ENCODE data around the gene ZNF473. TPM values are rescaled to one million over a fixed set of nuclear protein-coding genes. Genes with fewer than 3 reads are reported as not detected.
A peak's percentile ranks its signal among the peaks of the same experiment; 100 is the strongest.

ZNF473 gene
- total and polyA plus RNA-seq, 2 of the 13 experiments (the other 11 are each of a cell fraction or from before 2014, with no cell fraction given), result 5.8 to 11.9 TPM

DNA sequence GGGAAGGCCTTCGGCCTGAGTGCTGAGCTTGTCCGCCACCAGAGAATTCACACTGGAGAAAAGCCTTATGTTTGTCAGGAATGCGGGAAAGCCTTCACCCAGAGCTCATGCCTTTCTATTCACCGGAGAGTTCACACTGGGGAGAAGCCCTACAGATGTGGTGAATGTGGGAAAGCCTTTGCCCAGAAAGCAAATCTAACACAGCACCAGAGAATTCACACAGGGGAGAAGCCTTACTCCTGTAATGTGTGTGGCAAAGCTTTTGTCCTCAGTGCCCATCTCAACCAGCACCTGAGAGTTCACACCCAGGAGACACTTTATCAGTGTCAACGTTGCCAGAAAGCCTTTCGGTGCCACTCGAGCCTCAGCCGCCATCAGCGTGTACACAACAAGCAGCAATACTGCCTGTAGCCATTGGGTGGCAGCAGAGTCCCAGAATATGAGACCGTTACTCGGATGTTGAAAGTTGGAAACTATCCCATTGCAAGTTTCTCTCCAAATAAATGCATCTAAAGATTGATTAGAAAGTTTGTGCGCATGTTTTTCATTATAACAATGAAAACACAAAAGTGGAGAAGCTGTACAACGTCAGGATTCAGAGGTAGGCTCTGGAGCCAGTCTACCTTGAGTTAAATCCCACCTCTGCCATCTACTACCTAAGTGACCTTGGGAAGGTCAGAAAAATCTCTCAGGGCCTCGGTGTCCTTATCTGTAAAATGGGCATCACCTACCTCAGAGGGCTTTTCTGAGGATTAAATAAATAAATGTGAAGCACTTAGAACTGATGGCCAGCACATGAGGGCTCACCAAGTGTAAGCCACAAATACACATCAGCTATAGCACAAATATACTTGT is 21.1 kb downstream of the ZNF473 start (continued):
- TF ChIP-seq PAWR (CRISPR knock-in tag; IDR thresholded peaks at IDR 0.05; ENCODE audit: borderline replicate concordance) (no peak), ZMYM4 (CRISPR knock-in tag; IDR thresholded peaks at IDR 0.05) (0 out of 2 replicates have a peak, but pooled peaks have one; percentile 26), ZNF101 (CRISPR knock-in tag; IDR thresholded peaks at IDR 0.05; ENCODE audit: borderline replicate concordance, low read depth) (no peak), SAFB2 (CRISPR knock-in tag; IDR thresholded peaks at IDR 0.05; ENCODE audit: borderline replicate concordance, low read depth) (no peak), PCBP2 (optimal IDR thresholded peaks at IDR 0.05; ENCODE audit: low read depth, low read length, poor library complexity, severe bottlenecking) (no peak), CBX5 (CRISPR knock-in tag; IDR thresholded peaks at IDR 0.05; ENCODE audit: borderline replicate concordance) (0 out of 2 replicates have a peak, but pooled peaks have one; percentile 30), ZNF230 (CRISPR knock-in tag; IDR thresholded peaks at IDR 0.05) (no peak), ZC3H4 (CRISPR knock-in tag; IDR thresholded peaks at IDR 0.05; ENCODE audit: borderline replicate concordance) (no peak), MAZ (IDR thresholded peaks at IDR 0.05; ENCODE audit: borderline replicate concordance, low read depth, low read length) (no peak), MAZ (CRISPR knock-in tag; IDR thresholded peaks at IDR 0.05; ENCODE audit: low read depth) (no peak), U2AF2 (IDR thresholded peaks at IDR 0.05; ENCODE audit: low read depth, low read length) (no peak), CC2D1A (CRISPR knock-in tag; IDR thresholded peaks at IDR 0.05) (no peak), ZNF772 (CRISPR knock-in tag; IDR thresholded peaks at IDR 0.05) (no peak), MBNL3 (CRISPR knock-in tag; conservative IDR thresholded peaks at IDR 0.05) (no peak), MED1 (CRISPR knock-in tag; IDR thresholded peaks at IDR 0.05) (no peak; the same call in 1 of the 2 replicates), IKZF4 (CRISPR knock-in tag; IDR thresholded peaks at IDR 0.05; ENCODE audit: borderline replicate concordance, low read depth, not compliant biosample characterization) (no peak), ZNF652 (CRISPR knock-in tag; IDR thresholded peaks at IDR 0.05; ENCODE audit: borderline replicate concordance, low read depth) (no peak), ZNF891 (CRISPR knock-in tag; IDR thresholded peaks at IDR 0.05) (no peak), TCF12 (IDR thresholded peaks at IDR 0.05) (no peak), TCF12 (CRISPR knock-in tag; IDR thresholded peaks at IDR 0.05) (no peak), ZSCAN12 (CRISPR knock-in tag; IDR thresholded peaks at IDR 0.05) (no peak), ZNF644 (CRISPR knock-in tag; IDR thresholded peaks at IDR 0.05; ENCODE audit: low read depth) (no peak), HNRNPH1 (optimal IDR thresholded peaks at IDR 0.05; ENCODE audit: low read depth, low read length) (no peak)
- TF ChIP-seq, protein P1, sequence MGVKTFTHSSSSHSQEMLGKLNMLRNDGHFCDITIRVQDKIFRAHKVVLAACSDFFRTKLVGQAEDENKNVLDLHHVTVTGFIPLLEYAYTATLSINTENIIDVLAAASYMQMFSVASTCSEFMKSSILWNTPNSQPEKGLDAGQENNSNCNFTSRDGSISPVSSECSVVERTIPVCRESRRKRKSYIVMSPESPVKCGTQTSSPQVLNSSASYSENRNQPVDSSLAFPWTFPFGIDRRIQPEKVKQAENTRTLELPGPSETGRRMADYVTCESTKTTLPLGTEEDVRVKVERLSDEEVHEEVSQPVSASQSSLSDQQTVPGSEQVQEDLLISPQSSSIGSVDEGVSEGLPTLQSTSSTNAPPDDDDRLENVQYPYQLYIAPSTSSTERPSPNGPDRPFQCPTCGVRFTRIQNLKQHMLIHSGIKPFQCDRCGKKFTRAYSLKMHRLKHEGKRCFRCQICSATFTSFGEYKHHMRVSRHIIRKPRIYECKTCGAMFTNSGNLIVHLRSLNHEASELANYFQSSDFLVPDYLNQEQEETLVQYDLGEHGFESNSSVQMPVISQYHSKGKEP (CRISPR knock-in tag; IDR thresholded peaks at IDR 0.05), result no peak
- TF ChIP-seq, protein P2, sequence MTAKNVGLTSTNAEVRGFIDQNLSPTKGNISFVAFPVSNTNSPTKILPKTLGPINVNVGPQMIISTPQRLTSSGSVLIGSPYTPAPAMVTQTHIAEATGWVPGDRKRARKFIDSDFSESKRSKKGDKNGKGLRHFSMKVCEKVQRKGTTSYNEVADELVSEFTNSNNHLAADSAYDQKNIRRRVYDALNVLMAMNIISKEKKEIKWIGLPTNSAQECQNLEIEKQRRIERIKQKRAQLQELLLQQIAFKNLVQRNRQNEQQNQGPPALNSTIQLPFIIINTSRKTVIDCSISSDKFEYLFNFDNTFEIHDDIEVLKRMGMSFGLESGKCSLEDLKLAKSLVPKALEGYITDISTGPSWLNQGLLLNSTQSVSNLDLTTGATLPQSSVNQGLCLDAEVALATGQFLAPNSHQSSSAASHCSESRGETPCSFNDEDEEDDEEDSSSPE (CRISPR knock-in tag; IDR thresholded peaks at IDR 0.05), result no peak
- TF ChIP-seq, protein P3, sequence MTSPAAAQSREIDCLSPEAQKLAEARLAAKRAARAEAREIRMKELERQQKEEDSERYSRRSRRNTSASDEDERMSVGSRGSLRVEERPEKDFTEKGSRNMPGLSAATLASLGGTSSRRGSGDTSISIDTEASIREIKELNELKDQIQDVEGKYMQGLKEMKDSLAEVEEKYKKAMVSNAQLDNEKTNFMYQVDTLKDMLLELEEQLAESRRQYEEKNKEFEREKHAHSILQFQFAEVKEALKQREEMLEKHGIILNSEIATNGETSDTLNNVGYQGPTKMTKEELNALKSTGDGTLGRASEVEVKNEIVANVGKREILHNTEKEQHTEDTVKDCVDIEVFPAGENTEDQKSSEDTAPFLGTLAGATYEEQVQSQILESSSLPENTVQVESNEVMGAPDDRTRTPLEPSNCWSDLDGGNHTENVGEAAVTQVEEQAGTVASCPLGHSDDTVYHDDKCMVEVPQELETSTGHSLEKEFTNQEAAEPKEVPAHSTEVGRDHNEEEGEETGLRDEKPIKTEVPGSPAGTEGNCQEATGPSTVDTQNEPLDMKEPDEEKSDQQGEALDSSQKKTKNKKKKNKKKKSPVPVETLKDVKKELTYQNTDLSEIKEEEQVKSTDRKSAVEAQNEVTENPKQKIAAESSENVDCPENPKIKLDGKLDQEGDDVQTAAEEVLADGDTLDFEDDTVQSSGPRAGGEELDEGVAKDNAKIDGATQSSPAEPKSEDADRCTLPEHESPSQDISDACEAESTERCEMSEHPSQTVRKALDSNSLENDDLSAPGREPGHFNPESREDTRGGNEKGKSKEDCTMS (CRISPR knock-in tag; conservative IDR thresholded peaks at IDR 0.05), result no peak
